WTC11 (cell line): ENCODE data around the gene SLC27A4. TPM values are rescaled to one million over a fixed set of nuclear protein-coding genes. Genes with fewer than 3 reads are reported as not detected.

ENCODE experiments used
- ATAC-seq: fragments of 200-7000 bp; cut with Tn5 transposase; 2 replicates; pipeline ENCODE4 v1.10.0; 2021; ENCODE audit warnings: mild to moderate bottlenecking, moderate library complexity
- CTCF ChIA-PET: fragments of 300-600 bp; sonication (Branson Sonifier 250); formaldehyde crosslinking; loops from one replicate; lab custom pipeline; 2021; ENCODE audit warnings: antibody characterized with exemption; lab: Charles Lee
- POLR2A ChIA-PET: fragments of 350-600 bp; sonication (Branson Sonifier 250); formaldehyde crosslinking; loops from one replicate; lab custom pipeline; 2021; ENCODE audit warnings: antibody characterized with exemption; lab: Charles Lee
- DNase-seq: peaks from one replicate; pipeline ENCODE4 v3.0.0; 2021; ENCODE audit warnings: low spot score
- H3K27ac Mint-ChIP-seq: 2 replicates; pipeline ENCODE4 v1.8.0; 2021; ENCODE audit warnings: mixed read lengths
- H3K27me3 Mint-ChIP-seq: 2 replicates; pipeline ENCODE4 v1.8.0; 2021; ENCODE audit warnings: low read depth, mild to moderate bottlenecking, moderate library complexity, mixed read lengths
- H3K36me3 Mint-ChIP-seq: 2 replicates; pipeline ENCODE4 v1.8.0; 2021; ENCODE audit warnings: mixed read lengths
- H3K4me1 Mint-ChIP-seq: 2 replicates; pipeline ENCODE4 v1.8.0; 2022; ENCODE audit warnings: mixed read lengths
- H3K4me3 Mint-ChIP-seq: 2 replicates; pipeline ENCODE4 v1.8.0; 2021; ENCODE audit warnings: mild to moderate bottlenecking, moderate library complexity, mixed read lengths
- H3K9me3 Mint-ChIP-seq: 2 replicates; pipeline ENCODE4 v1.8.0; 2021; ENCODE audit warnings: mixed read lengths
- AFF4 ChIP-seq: sonication (generic); formaldehyde crosslinking; IDR thresholded peaks from 2 replicates; pipeline ENCODE4 v1.8.1; 2023; ENCODE audit warnings: mild to moderate bottlenecking, missing genetic modification reagents, borderline replicate concordance
- CREM ChIP-seq: sonication (generic); formaldehyde crosslinking; IDR thresholded peaks from 2 replicates; pipeline ENCODE4 v1.8.1; 2022; ENCODE audit warnings: mild to moderate bottlenecking, missing genetic modification reagents, moderate library complexity
- ELF4 ChIP-seq: sonication (generic); formaldehyde crosslinking; IDR thresholded peaks from 2 replicates; pipeline ENCODE4 v1.8.1; 2022; ENCODE audit warnings: low read depth, mild to moderate bottlenecking, moderate library complexity, missing genetic modification reagents
- EMX1 ChIP-seq: fragments of 250-450 bp; sonication (Bioruptor Pico); IDR thresholded peaks from 2 replicates; pipeline ENCODE4 v1.8.0; 2021; ENCODE audit warnings: mild to moderate bottlenecking
- ERG ChIP-seq: fragments of 250-450 bp; sonication (Bioruptor Pico); IDR thresholded peaks from 2 replicates; pipeline ENCODE4 v1.8.0; 2021; ENCODE audit warnings: mild to moderate bottlenecking
- FOXK1 ChIP-seq: sonication (generic); formaldehyde crosslinking; IDR thresholded peaks from 2 replicates; pipeline ENCODE4 v1.8.0; 2022; ENCODE audit warnings: mild to moderate bottlenecking, moderate library complexity, missing genetic modification reagents
- FOXP1 ChIP-seq: sonication (generic); formaldehyde crosslinking; IDR thresholded peaks from 2 replicates; pipeline ENCODE4 v1.8.0; 2022; ENCODE audit warnings: missing genetic modification reagents, mild to moderate bottlenecking, moderate library complexity, borderline replicate concordance
- MLX ChIP-seq: sonication (generic); formaldehyde crosslinking; IDR thresholded peaks from 2 replicates; pipeline ENCODE4 v1.8.1; 2023; ENCODE audit warnings: mild to moderate bottlenecking, missing genetic modification reagents, moderate library complexity
- MYBL2 ChIP-seq: sonication (generic); formaldehyde crosslinking; IDR thresholded peaks from 2 replicates; pipeline ENCODE4 v1.8.1; 2023; ENCODE audit warnings: mild to moderate bottlenecking, moderate library complexity, missing genetic modification reagents
- NR2C2 ChIP-seq: sonication (generic); formaldehyde crosslinking; IDR thresholded peaks from 2 replicates; pipeline ENCODE4 v1.8.0; 2022; ENCODE audit warnings: mild to moderate bottlenecking, missing genetic modification reagents
- NR3C1 ChIP-seq: sonication (generic); formaldehyde crosslinking; conservative IDR thresholded peaks from 2 replicates; pipeline ENCODE4 v1.8.1; 2023; ENCODE audit warnings: low read depth, mild to moderate bottlenecking, missing genetic modification reagents
- OVOL2 ChIP-seq: fragments of 250-450 bp; sonication (Bioruptor Pico); IDR thresholded peaks from 2 replicates; pipeline ENCODE4 v1.9.0; 2021; ENCODE audit warnings: mild to moderate bottlenecking, borderline replicate concordance
- SMAD3 ChIP-seq: sonication (generic); formaldehyde crosslinking; IDR thresholded peaks from 2 replicates; pipeline ENCODE4 v1.8.0; 2022; ENCODE audit warnings: missing genetic modification reagents, mild to moderate bottlenecking, borderline replicate concordance
- SOX15 ChIP-seq: fragments of 250-450 bp; sonication (Bioruptor Pico); IDR thresholded peaks from 2 replicates; pipeline ENCODE4 v1.9.0; 2021; ENCODE audit warnings: mild to moderate bottlenecking
- ZBTB43 ChIP-seq: sonication (generic); formaldehyde crosslinking; IDR thresholded peaks from 2 replicates; pipeline ENCODE4 v1.8.1; 2023; ENCODE audit warnings: mild to moderate bottlenecking, missing genetic modification reagents
- ZNF532 ChIP-seq: fragments of 250-450 bp; sonication (Bioruptor Pico); IDR thresholded peaks from 2 replicates; pipeline ENCODE4 v1.9.0; 2021; ENCODE audit warnings: mild to moderate bottlenecking, borderline replicate concordance
- ZNF671 ChIP-seq: fragments of 250-450 bp; sonication (Bioruptor Pico); IDR thresholded peaks from 2 replicates; pipeline ENCODE4 v1.8.0; 2021; ENCODE audit warnings: mild to moderate bottlenecking
- total RNA-seq: library from RNA; stranded (reverse); gene quantifications from 3 replicates; pipeline ENCODE4 v1.2.3, GENCODE V29; 2021

SLC27A4 gene
- total RNA-seq, 1 experiment from 2014 or later, result 23.8 TPM

- TF ChIP-seq ZNF532 (CRISPR knock-in tag), result no peak
- TF ChIP-seq AFF4 (CRISPR knock-in tag), result no peak
- TF ChIP-seq ZNF671 (CRISPR knock-in tag), result no peak
- TF ChIP-seq EMX1 (CRISPR knock-in tag), result no peak
These were observed 17.1 kb upstream of the SLC27A4 start (continued) for GRCh38 chr9:128323212-128323730.

GRCh38 chr9:128323791-128324190 lies 16.5 kb upstream of the SLC27A4 start:
- ATAC-seq (no peak), DNase-seq (no peak)
- 0 out of 2 replicates have a peak, but pooled peaks cover 8% of the 10 kb centered on the region for H3K4me1 Mint-ChIP-seq
- TF ChIP-seq MYBL2 (CRISPR knock-in tag) (no peak), EMX1 (CRISPR knock-in tag) (no peak)
- no peak overlapping the region for H3K27ac Mint-ChIP-seq
- peak overlapping the region; percentile 88 for H3K4me3 Mint-ChIP-seq
- POLR2A ChIA-PET, result no interaction called here
- H3K9me3 Mint-ChIP-seq, result no peaks in the 10 kb centered on the region
- H3K36me3 Mint-ChIP-seq, result peaks cover 6% of the 10 kb centered on the region; the same call in 1 of the 2 replicates
- CTCF ChIA-PET, result no interaction called here
- H3K27me3 Mint-ChIP-seq, result no peaks in the 10 kb centered on the region

GRCh38 chr9:128324401-128324800 lies 15.9 kb upstream of the SLC27A4 start:
- H3K27me3 Mint-ChIP-seq, result no peaks in the 10 kb centered on the region
- ATAC-seq (no peak), DNase-seq (no peak)
- H3K4me1 Mint-ChIP-seq, result 0 out of 2 replicates have a peak, but pooled peaks cover 8% of the 10 kb centered on the region
- CTCF ChIA-PET, result interaction anchor here (1.3 kb wide), 1 partner anchor 17 kb away, joined by 7 read pairs; no protein-coding TSS in a partner anchor
- peaks cover 6% of the 10 kb centered on the region; the same call in 1 of the 2 replicates for H3K36me3 Mint-ChIP-seq
- H3K27ac Mint-ChIP-seq, result no peak overlapping the region
- H3K4me3 Mint-ChIP-seq, result peak overlapping the region; percentile 88
- POLR2A ChIA-PET, result no interaction called here
- no peaks in the 10 kb centered on the region for H3K9me3 Mint-ChIP-seq
- no peak for TF ChIP-seq NR3C1 (CRISPR knock-in tag)
- TF ChIP-seq SOX15, result no peak
- TF ChIP-seq NR2C2 (CRISPR knock-in tag), result no peak
- TF ChIP-seq CREM (CRISPR knock-in tag), result no peak
- TF ChIP-seq FOXP1 (CRISPR knock-in tag), result no peak
- no peak for TF ChIP-seq FOXK1 (CRISPR knock-in tag)
- TF ChIP-seq ELF4, result no peak
- no peak for TF ChIP-seq OVOL2 (CRISPR knock-in tag)

GRCh38 chr9:128325629-128326028 lies 14.7 kb upstream of the SLC27A4 start:
- no peaks in the 10 kb centered on the region for H3K9me3 Mint-ChIP-seq
- ChIA-PET CTCF (interaction anchor here (1.3 kb wide), 1 partner anchor 16 kb away, joined by 7 read pairs; no protein-coding TSS in a partner anchor), POLR2A (no interaction called here)
- no peaks in the 10 kb centered on the region for H3K27me3 Mint-ChIP-seq
- ATAC-seq (no peak), DNase-seq (no peak)
- H3K27ac Mint-ChIP-seq, result no peak overlapping the region
- no peak overlapping the region for H3K4me3 Mint-ChIP-seq
- H3K36me3 Mint-ChIP-seq, result peaks cover 6% of the 10 kb centered on the region; the same call in 1 of the 2 replicates
- H3K4me1 Mint-ChIP-seq, result 0 out of 2 replicates have a peak, but pooled peaks cover 8% of the 10 kb centered on the region
- no peak for TF ChIP-seq ERG
- TF ChIP-seq MLX (CRISPR knock-in tag), result no peak
- no peak for TF ChIP-seq SMAD3 (CRISPR knock-in tag)
- no peak for TF ChIP-seq ZBTB43 (CRISPR knock-in tag)
